Astrocyte (in vitro differentiated cells and primary cell): ENCODE results near the gene TSPAN14.

ENCODE experiments used
- CTCF ChIP-seq: IDR thresholded peaks from 2 replicates; pipeline ENCODE4 v1.5.1; 2011; ENCODE audit warnings: low read depth, mild to moderate bottlenecking, inconsistent platforms, low read length, moderate library complexity; ENCODE audit not compliant: insufficient read depth
- EZH2 ChIP-seq: IDR thresholded peaks from 2 replicates; pipeline ENCODE4 v1.6.1; 2012; ENCODE audit warnings: mild to moderate bottlenecking, low read length, inconsistent platforms; ENCODE audit not compliant: insufficient read depth

GRCh38 chr10:80429521-80429973, 24.6 kb upstream of the TSPAN14 start:
- no peak for TF ChIP-seq CTCF
- TF ChIP-seq EZH2: no peak
